ENCODE measurements around the gene TAAR9. TPM values are rescaled to one million over a fixed set of nuclear protein-coding genes. Genes with fewer than 3 reads are reported as not detected.

TAAR9 gene
- polyA plus RNA-seq, 1 donor (not counting 4 experiments of a cell fraction or from before 2014, with no cell fraction given) = not detected

DNA sequence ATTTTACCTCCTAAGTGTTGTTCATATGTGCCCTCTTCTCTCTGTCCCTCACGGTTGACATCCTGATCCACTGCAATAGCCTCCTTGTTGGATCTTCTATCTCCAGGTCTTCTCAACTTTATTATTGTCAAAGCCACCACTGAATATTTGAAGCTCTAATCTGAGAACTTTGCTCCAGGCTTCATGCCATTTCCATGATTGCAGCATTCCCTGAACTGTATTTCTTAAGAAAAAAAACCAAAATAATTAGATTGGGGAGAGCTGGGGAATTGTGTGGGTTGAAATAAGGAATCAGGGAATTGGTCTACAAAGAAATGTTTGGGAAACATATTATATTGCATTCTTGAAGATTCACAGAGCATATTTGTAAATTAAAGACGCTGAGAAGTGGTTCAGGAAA lies 22.7 kb upstream of the TAAR9 start:
- Histone ChIP-seq H3K4me2 (ENCODE audit: control insufficient read depth, extremely low read depth, insufficient read depth, low read depth, low read length) (no peak overlapping the region), H3K79me2 (ENCODE audit: control insufficient read depth, insufficient read depth, low read length) (peaks cover 21% of the 10 kb centered on the region), H3K9me3 (ENCODE audit: control insufficient read depth, low read depth, low read length) (no peaks in the 10 kb centered on the region), H3K9ac (ENCODE audit: control insufficient read depth, extremely low read depth, insufficient read depth, low read length) (no peak overlapping the region), H3K4me1 (ENCODE audit: control insufficient read depth, extremely low read depth, insufficient read depth, low read length) (peaks cover 13% of the 10 kb centered on the region), H3K9me1 (ENCODE audit: control insufficient read depth, extremely low read depth, insufficient read depth, low read length) (no peaks in the 10 kb centered on the region), H3K4me3 (ENCODE audit: control insufficient read depth in 2 of 3, extremely low read depth in 1 of 3, insufficient read depth in 2 of 3, low read depth in 1 of 3, low read length in 3 of 3) (no peak overlapping the region), H3K27ac (ENCODE audit: control insufficient read depth, insufficient read depth, low read length) (no peak overlapping the region), H3K27me3 (ENCODE audit: control insufficient read depth, extremely low read depth, insufficient read depth, low read length) (no peaks in the 10 kb centered on the region), H4K20me1 (ENCODE audit: control insufficient read depth, extremely low read depth, insufficient read depth, low read length) (no peaks in the 10 kb centered on the region), H3K36me3 (ENCODE audit: control insufficient read depth in 2 of 2, extremely low read depth in 1 of 2, insufficient read depth in 2 of 2, low read length in 2 of 2) (no peaks in the 10 kb centered on the region), H2AFZ (ENCODE audit: control insufficient read depth, low read length) (no peak overlapping the region)
- no peak for TF ChIP-seq EZH2 (IDR thresholded peaks at IDR 0.05; ENCODE audit: low read length)
- TF ChIP-seq, protein P1, sequence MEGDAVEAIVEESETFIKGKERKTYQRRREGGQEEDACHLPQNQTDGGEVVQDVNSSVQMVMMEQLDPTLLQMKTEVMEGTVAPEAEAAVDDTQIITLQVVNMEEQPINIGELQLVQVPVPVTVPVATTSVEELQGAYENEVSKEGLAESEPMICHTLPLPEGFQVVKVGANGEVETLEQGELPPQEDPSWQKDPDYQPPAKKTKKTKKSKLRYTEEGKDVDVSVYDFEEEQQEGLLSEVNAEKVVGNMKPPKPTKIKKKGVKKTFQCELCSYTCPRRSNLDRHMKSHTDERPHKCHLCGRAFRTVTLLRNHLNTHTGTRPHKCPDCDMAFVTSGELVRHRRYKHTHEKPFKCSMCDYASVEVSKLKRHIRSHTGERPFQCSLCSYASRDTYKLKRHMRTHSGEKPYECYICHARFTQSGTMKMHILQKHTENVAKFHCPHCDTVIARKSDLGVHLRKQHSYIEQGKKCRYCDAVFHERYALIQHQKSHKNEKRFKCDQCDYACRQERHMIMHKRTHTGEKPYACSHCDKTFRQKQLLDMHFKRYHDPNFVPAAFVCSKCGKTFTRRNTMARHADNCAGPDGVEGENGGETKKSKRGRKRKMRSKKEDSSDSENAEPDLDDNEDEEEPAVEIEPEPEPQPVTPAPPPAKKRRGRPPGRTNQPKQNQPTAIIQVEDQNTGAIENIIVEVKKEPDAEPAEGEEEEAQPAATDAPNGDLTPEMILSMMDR (optimal IDR thresholded peaks at IDR 0.05 in 1 of 3, IDR thresholded peaks at IDR 0.05 in 1 of 3, conservative IDR thresholded peaks at IDR 0.05 in 1 of 3; ENCODE audit: extremely low read depth in 1 of 3, insufficient read depth in 2 of 3, low read length in 3 of 3) = no peak
- dilution Hi-C loops (cut with MboI; ENCODE audit: extremely low pct_ligation_motif_present, low sequenced_read_pairs) = no loop called here
- FAIRE-seq = no peak
- no peak for DNase-seq (ENCODE audit: low read depth, low spot score)

DNA sequence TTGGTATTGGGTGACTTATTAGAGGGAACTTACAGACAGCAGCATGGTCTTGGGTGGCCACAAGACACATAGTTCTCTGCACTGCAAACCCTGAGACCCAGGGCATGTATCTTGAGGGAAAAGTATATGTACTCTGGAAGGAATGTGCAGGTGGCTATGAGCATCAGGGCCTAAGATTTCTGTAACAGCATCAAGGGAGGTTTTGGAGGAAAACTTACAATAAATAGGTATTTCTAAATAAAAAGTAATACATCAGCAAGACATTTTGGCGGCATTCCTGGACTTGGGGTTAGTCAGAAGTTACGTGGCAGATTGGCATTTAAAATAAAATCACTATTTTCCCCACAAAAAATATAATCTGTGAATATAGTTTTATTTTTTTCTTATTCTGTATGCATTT lies 17.1 kb upstream of the TAAR9 start:
- H3K27me3 ChIP-seq (ENCODE audit: control insufficient read depth, extremely low read depth, insufficient read depth, low read length) = no peaks in the 10 kb centered on the region
- no peaks in the 10 kb centered on the region for H3K9me3 ChIP-seq (ENCODE audit: control insufficient read depth, low read depth, low read length)
- no peak overlapping the region for H3K27ac ChIP-seq (ENCODE audit: control insufficient read depth, insufficient read depth, low read length)
- H3K4me3 ChIP-seq (ENCODE audit: control insufficient read depth in 2 of 3, extremely low read depth in 1 of 3, insufficient read depth in 2 of 3, low read depth in 1 of 3, low read length in 3 of 3) = no peak overlapping the region
- no peak overlapping the region for H3K9ac ChIP-seq (ENCODE audit: control insufficient read depth, extremely low read depth, insufficient read depth, low read length)
- dilution Hi-C loops (cut with MboI; ENCODE audit: extremely low pct_ligation_motif_present, low sequenced_read_pairs) = loop anchor here (10.0 kb wide), 1 partner anchor 244 kb away; no protein-coding TSS in a partner anchor
- DNase-seq (ENCODE audit: low read depth, low spot score) = no peak
- H3K9me1 ChIP-seq (ENCODE audit: control insufficient read depth, extremely low read depth, insufficient read depth, low read length) = no peaks in the 10 kb centered on the region
- H3K79me2 ChIP-seq (ENCODE audit: control insufficient read depth, insufficient read depth, low read length) = no peaks in the 10 kb centered on the region
- no peak for FAIRE-seq
- H4K20me1 ChIP-seq (ENCODE audit: control insufficient read depth, extremely low read depth, insufficient read depth, low read length) = no peaks in the 10 kb centered on the region
- H3K4me2 ChIP-seq (ENCODE audit: control insufficient read depth, extremely low read depth, insufficient read depth, low read depth, low read length) = no peak overlapping the region
- H2AFZ ChIP-seq (ENCODE audit: control insufficient read depth, low read length) = no peak overlapping the region
- no peaks in the 10 kb centered on the region for H3K36me3 ChIP-seq (ENCODE audit: control insufficient read depth in 2 of 2, extremely low read depth in 1 of 2, insufficient read depth in 2 of 2, low read length in 2 of 2)
- TF ChIP-seq, protein P1 (optimal IDR thresholded peaks at IDR 0.05 in 1 of 3, IDR thresholded peaks at IDR 0.05 in 1 of 3, conservative IDR thresholded peaks at IDR 0.05 in 1 of 3; ENCODE audit: extremely low read depth in 1 of 3, insufficient read depth in 2 of 3, low read length in 3 of 3) = no peak
- no peak for TF ChIP-seq EZH2 (IDR thresholded peaks at IDR 0.05; ENCODE audit: low read length)
- no peaks in the 10 kb centered on the region for H3K4me1 ChIP-seq (ENCODE audit: control insufficient read depth, extremely low read depth, insufficient read depth, low read length)
